Kidney (tissue), 14 donors: ENCODE data around the gene CLDND1. TPM values are rescaled to one million over a fixed set of nuclear protein-coding genes. Genes with fewer than 3 reads are reported as not detected.
"Not testable (repeated sequence)": the region's sequence is repeated elsewhere in the genome, so short reads cannot be mapped to it uniquely, and the experiment has no call there.

Source experiments
- DNase-seq, 5 donors: peaks; one replicate each; pipeline ENCODE4 v3.0.0-alpha.2; 2013 to 2020
- FAIRE-seq: peaks from 2 replicates; lab custom pipeline; 2012; peaks lifted over from hg19 to GRCh38; lab: Jason Lieb, UNC
- H3K27ac ChIP-seq, 2 donors: one replicate each; pipeline ENCODE4 v1.7.0; 2013; ENCODE audit warnings: low read depth in 2 of 2, low read length in 2 of 2, inconsistent platforms in 1 of 2
- H3K27me3 ChIP-seq: one replicate; pipeline ENCODE4 v1.7.1; 2013; ENCODE audit warnings: low read length, inconsistent platforms; ENCODE audit not compliant: control insufficient read depth, insufficient read depth
- H3K36me3 ChIP-seq, 3 donors: one replicate each; pipeline versions ENCODE4 v1.7.0 to v1.7.1; 2013; ENCODE audit warnings: low read length in 3 of 3, control low read depth in 1 of 3, inconsistent platforms in 1 of 3; ENCODE audit not compliant: insufficient read depth in 3 of 3, control insufficient read depth in 2 of 3
- H3K4me1 ChIP-seq, 3 donors: one replicate each; pipeline versions ENCODE4 v1.7.0 to v1.7.1; 2013; ENCODE audit warnings: low read length in 3 of 3, inconsistent platforms in 1 of 3, low read depth in 1 of 3; ENCODE audit not compliant: control insufficient read depth in 2 of 3, insufficient read depth in 2 of 3
- H3K4me3 ChIP-seq, 3 donors: one replicate each; pipeline versions ENCODE4 v1.7.0 to v1.8.1; 2013; ENCODE audit warnings: low read length in 3 of 3, control low read depth in 1 of 3, inconsistent platforms in 1 of 3
- H3K9ac ChIP-seq, 3 donors: one replicate each; pipeline versions ENCODE4 v1.7.0 to v1.7.1; 2013; ENCODE audit warnings: low read length in 3 of 3, control low read depth in 1 of 3, inconsistent platforms in 1 of 3
- H3K9me3 ChIP-seq, 3 donors: one replicate each; pipeline versions ENCODE4 v1.7.0 to v1.7.1; 2013; ENCODE audit warnings: low read length in 3 of 3, control low read depth in 1 of 3, inconsistent platforms in 1 of 3; ENCODE audit not compliant: control insufficient read depth in 2 of 3, insufficient read depth in 1 of 3
- CTCF ChIP-seq: IDR thresholded peaks from 3 replicates; pipeline ENCODE4 v1.5.1; 2012; ENCODE audit warnings: mild to moderate bottlenecking, moderate library complexity, borderline replicate concordance; ENCODE audit not compliant: insufficient read depth; ENCODE audit errors: extremely low read depth
- intact Hi-C: fragments of 100-400 bp; cut with DNase I; formaldehyde crosslinking; loops from one replicate; pipeline ENCODE4 v1.11.1; 2022
- polyA plus RNA-seq: library from polyadenylated mRNA; stranded (reverse); fragments of 350-450 nt; fragmentation: Illumina TruSeq; extraction: RNeasy Lipid Tissue Mini Kit (QIAGEN cat#74804); gene quantifications from one replicate; pipeline ENCODE4 v1.2.3, GENCODE V29; 2014; ENCODE audit warnings: low read depth, low replicate concordance; ENCODE audit not compliant: insufficient read depth
- total RNA-seq: library from RNA; stranded (reverse); fragmentation: NEBNext Ultra II Directional; extraction: Animal tissue kit (Norgen Biotek cat#: 25700); gene quantifications from one replicate; pipeline ENCODE4 v1.2.1, GENCODE V29; 2021
- donor health status: control.
- donor health status: control.
- donor health status: control.
- donor health status: control.
- donor health status: control.
- donor health status: DM: yes; HTN: yes; CAD: no.
- donor health status: Normal renal cell carcinoma (clear cell type).

Gene CLDND1
- total and polyA plus RNA-seq, 2 donors from 2014 or later = 35.8 to 77.2 TPM

GRCh38 chr3:98560911-98561310 lies 38.2 kb upstream of the CLDND1 start:
- no peaks in the 10 kb centered on the region for H3K27me3 ChIP-seq
- intact Hi-C loops = no loop called here
- H3K36me3 ChIP-seq = no peaks in the 10 kb centered on the region
- no peaks in the 10 kb centered on the region for H3K9me3 ChIP-seq
- no peak for FAIRE-seq
- TF ChIP-seq CTCF = no peak
- no peak overlapping the region for H3K9ac ChIP-seq
- no peaks in the 10 kb centered on the region for H3K4me1 ChIP-seq
- no peak overlapping the region for H3K4me3 ChIP-seq
- H3K27ac ChIP-seq = no peak overlapping the region
- no peak for DNase-seq

- not testable (repeated sequence) for H3K27me3 ChIP-seq, DNase-seq, FAIRE-seq
Measured at GRCh38 chr3:98559769-98560168, 37.1 kb upstream of the CLDND1 start.

GRCh38 chr3:98558100-98558827 lies 35.6 kb upstream of the CLDND1 start:
- no peak for TF ChIP-seq CTCF
- no peaks in the 10 kb centered on the region for H3K4me1 ChIP-seq
- H3K9me3 ChIP-seq = no peaks in the 10 kb centered on the region
- intact Hi-C loops = no loop called here
- DNase-seq = no peak
- H3K4me3 ChIP-seq = no peak overlapping the region
- H3K36me3 ChIP-seq = no peaks in the 10 kb centered on the region
- H3K9ac ChIP-seq = no peak overlapping the region
- H3K27me3 ChIP-seq = no peaks in the 10 kb centered on the region
- H3K27ac ChIP-seq = no peak overlapping the region
- no peak for FAIRE-seq

More at GRCh38 chr3:98559769-98560168, 37.1 kb upstream of the CLDND1 start:
- H3K27ac ChIP-seq, intact Hi-C loops, H3K4me1 ChIP-seq, H3K4me3 ChIP-seq, H3K36me3 ChIP-seq, H3K9me3 ChIP-seq, H3K9ac ChIP-seq: not testable (repeated sequence)

- Histone ChIP-seq H3K4me3 (no peak overlapping the region), H3K4me1 (no peaks in the 10 kb centered on the region), H3K9me3 (no peaks in the 10 kb centered on the region), H3K9ac (no peak overlapping the region), H3K27me3 (no peaks in the 10 kb centered on the region), H3K36me3 (no peaks in the 10 kb centered on the region), H3K27ac (no peak overlapping the region)
- intact Hi-C loops = no loop called here
- DNase-seq = no peak
- TF ChIP-seq CTCF = no peak
- FAIRE-seq = no peak
Measured at GRCh38 chr3:98557324-98558010, 34.8 kb upstream of the CLDND1 start.
